ENCODE results near the gene DHCR7.

Gene DHCR7

DNA sequence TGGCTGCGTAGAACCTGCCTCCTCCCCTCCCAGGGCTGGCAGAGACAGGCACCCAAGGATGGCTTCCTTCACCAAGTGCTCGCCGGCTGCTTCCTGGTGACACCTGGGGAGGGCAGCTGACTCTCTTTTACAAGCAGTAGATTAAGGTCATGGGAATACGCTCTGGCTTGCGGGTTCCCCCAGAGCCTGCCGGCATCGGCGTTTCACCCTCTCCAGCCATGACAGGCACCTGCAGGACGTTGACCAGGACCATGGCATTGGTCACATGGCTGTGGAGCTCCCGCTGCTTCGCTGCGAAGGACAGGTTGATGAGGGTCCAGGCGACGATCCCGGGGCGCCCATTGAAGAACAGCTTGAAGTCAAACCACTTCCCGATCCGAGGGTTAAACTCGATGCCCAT, 9.5 kb downstream of the DHCR7 start:
- Histone ChIP-seq H3K4me3 (ENCODE audit: low read length) (no peak overlapping the region), H3K27me3 (ENCODE audit: control insufficient read depth, low read length) (no peaks in the 10 kb centered on the region), H3K9me2 (replicated peaks; ENCODE audit: control insufficient read depth, low read length) (no peaks in the 10 kb centered on the region), H3K4me2 (ENCODE audit: low read length) (no peak overlapping the region), H3K36me3 (ENCODE audit: control insufficient read depth, low read length) (peaks cover 92% of the 10 kb centered on the region), H3K4me1 (ENCODE audit: control insufficient read depth, low read length) (no peaks in the 10 kb centered on the region), H3F3A (ENCODE audit: control insufficient read depth, insufficient read depth) (no peaks in the 10 kb centered on the region), H3K79me2 (ENCODE audit: control insufficient read depth, low read length) (no peaks in the 10 kb centered on the region), H3K9me3 (ENCODE audit: control insufficient read depth, insufficient read depth, low read length) (no peaks in the 10 kb centered on the region), H3K27ac (ENCODE audit: low read depth, low read length) (no peak overlapping the region), H4K20me1 (ENCODE audit: control insufficient read depth, insufficient read depth, low read depth, low read length) (0 out of 2 replicates have a peak, but pooled peaks cover 7% of the 10 kb centered on the region)
- TF ChIP-seq, protein P1, sequence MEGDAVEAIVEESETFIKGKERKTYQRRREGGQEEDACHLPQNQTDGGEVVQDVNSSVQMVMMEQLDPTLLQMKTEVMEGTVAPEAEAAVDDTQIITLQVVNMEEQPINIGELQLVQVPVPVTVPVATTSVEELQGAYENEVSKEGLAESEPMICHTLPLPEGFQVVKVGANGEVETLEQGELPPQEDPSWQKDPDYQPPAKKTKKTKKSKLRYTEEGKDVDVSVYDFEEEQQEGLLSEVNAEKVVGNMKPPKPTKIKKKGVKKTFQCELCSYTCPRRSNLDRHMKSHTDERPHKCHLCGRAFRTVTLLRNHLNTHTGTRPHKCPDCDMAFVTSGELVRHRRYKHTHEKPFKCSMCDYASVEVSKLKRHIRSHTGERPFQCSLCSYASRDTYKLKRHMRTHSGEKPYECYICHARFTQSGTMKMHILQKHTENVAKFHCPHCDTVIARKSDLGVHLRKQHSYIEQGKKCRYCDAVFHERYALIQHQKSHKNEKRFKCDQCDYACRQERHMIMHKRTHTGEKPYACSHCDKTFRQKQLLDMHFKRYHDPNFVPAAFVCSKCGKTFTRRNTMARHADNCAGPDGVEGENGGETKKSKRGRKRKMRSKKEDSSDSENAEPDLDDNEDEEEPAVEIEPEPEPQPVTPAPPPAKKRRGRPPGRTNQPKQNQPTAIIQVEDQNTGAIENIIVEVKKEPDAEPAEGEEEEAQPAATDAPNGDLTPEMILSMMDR (IDR thresholded peaks at IDR 0.05; ENCODE audit: low read depth, low read length, poor library complexity, severe bottlenecking), result no peak
- no peak for TF ChIP-seq EZH2phosphoT487 (IDR thresholded peaks at IDR 0.05; ENCODE audit: borderline replicate concordance, low read length)

DNA sequence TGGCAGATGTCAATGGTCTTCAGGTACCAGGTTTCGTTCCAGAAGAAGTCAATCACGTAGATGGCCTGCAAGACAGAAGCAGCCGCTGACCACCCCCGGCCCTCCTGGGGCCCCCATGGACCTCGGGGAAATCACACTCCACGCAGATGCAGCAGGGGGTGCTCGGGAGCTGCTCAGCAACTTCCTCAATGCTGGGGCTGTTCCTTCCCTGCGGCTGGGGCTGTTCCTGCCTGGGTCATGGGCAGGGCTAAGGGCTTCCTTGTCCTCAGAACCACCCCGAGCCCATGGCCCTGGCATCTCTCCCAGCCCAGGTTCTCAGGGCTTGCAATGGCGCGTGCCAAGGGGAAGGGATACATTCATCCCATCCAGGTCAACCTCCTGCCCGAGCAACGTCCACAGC, 10.3 kb downstream of the DHCR7 start:
- 0 out of 2 replicates have a peak, but pooled peaks cover 5% of the 10 kb centered on the region for H4K20me1 ChIP-seq (ENCODE audit: control insufficient read depth, insufficient read depth, low read depth, low read length)
- no peaks in the 10 kb centered on the region for H3K4me1 ChIP-seq (ENCODE audit: control insufficient read depth, low read length)
- no peaks in the 10 kb centered on the region for H3K79me2 ChIP-seq (ENCODE audit: control insufficient read depth, low read length)
- no peak overlapping the region for H3K4me2 ChIP-seq (ENCODE audit: low read length)
- no peaks in the 10 kb centered on the region for H3K9me3 ChIP-seq (ENCODE audit: control insufficient read depth, insufficient read depth, low read length)
- H3K27ac ChIP-seq (ENCODE audit: low read depth, low read length), result no peak overlapping the region
- no peak for TF ChIP-seq EZH2phosphoT487 (IDR thresholded peaks at IDR 0.05; ENCODE audit: borderline replicate concordance, low read length)
- TF ChIP-seq, protein P1 (IDR thresholded peaks at IDR 0.05; ENCODE audit: low read depth, low read length, poor library complexity, severe bottlenecking), result no peak
- H3F3A ChIP-seq (ENCODE audit: control insufficient read depth, insufficient read depth), result no peaks in the 10 kb centered on the region
- peaks cover 84% of the 10 kb centered on the region for H3K36me3 ChIP-seq (ENCODE audit: control insufficient read depth, low read length)
- no peaks in the 10 kb centered on the region for H3K9me2 ChIP-seq (replicated peaks; ENCODE audit: control insufficient read depth, low read length)
- no peaks in the 10 kb centered on the region for H3K27me3 ChIP-seq (ENCODE audit: control insufficient read depth, low read length)
- no peak overlapping the region for H3K4me3 ChIP-seq (ENCODE audit: low read length)

DNA sequence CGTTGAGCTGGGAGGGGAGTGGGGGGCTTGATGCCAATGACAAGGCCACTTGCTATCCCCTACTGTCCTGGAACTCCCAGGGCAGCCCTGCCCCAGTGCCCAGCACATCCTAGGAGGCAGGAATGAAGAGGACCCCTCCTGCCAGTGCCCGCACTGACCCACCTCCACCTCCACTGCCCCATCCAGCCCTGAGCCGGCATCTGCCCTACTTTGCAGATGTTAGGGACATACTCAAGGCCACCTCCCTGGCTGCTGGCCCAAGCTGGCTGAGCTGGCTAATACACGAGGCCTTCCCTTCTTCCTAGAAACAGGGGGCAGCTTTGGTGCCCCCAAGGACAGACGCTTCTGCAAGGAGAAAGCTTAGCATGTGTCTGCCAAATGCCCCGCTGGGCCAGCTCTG, 10.8 kb downstream of the DHCR7 start:
- Histone ChIP-seq H3K27ac (ENCODE audit: low read depth, low read length) (no peak overlapping the region), H3K27me3 (ENCODE audit: control insufficient read depth, low read length) (no peaks in the 10 kb centered on the region), H3K4me2 (ENCODE audit: low read length) (no peak overlapping the region), H3K9me2 (replicated peaks; ENCODE audit: control insufficient read depth, low read length) (no peaks in the 10 kb centered on the region), H3K79me2 (ENCODE audit: control insufficient read depth, low read length) (no peaks in the 10 kb centered on the region), H3K4me3 (ENCODE audit: low read length) (no peak overlapping the region), H3K36me3 (ENCODE audit: control insufficient read depth, low read length) (peaks cover 81% of the 10 kb centered on the region), H3F3A (ENCODE audit: control insufficient read depth, insufficient read depth) (no peaks in the 10 kb centered on the region), H3K4me1 (ENCODE audit: control insufficient read depth, low read length) (no peaks in the 10 kb centered on the region), H4K20me1 (ENCODE audit: control insufficient read depth, insufficient read depth, low read depth, low read length) (0 out of 2 replicates have a peak, but pooled peaks cover 4% of the 10 kb centered on the region), H3K9me3 (ENCODE audit: control insufficient read depth, insufficient read depth, low read length) (no peaks in the 10 kb centered on the region)
- no peak for TF ChIP-seq EZH2phosphoT487 (IDR thresholded peaks at IDR 0.05; ENCODE audit: borderline replicate concordance, low read length)
- TF ChIP-seq, protein P1 (IDR thresholded peaks at IDR 0.05; ENCODE audit: low read depth, low read length, poor library complexity, severe bottlenecking), result no peak
